Esophagus muscularis mucosa (tissue), 4 donors: ENCODE measurements around the gene BTF3. TPM values are rescaled to one million over a fixed set of nuclear protein-coding genes. Genes with fewer than 3 reads are reported as not detected.

Experiments
- DNase-seq: peaks from one replicate; pipeline ENCODE4 v3.0.0-alpha.2; 2017; ENCODE audit errors: extremely low spot score
- H3K27ac ChIP-seq, 4 donors: fragments of 200-600 bp; sonication (generic); replicated peaks in 1 of 4; 1 replicate in 3 of 4; 2 replicates in 1 of 4; pipeline ENCODE4 v1.5.1; 2016 to 2019; ENCODE audit warnings: mild to moderate bottlenecking in 1 of 4
- H3K27me3 ChIP-seq, 4 donors: fragments of 200-600 bp; sonication (generic); one replicate each; pipeline versions ENCODE4 v1.5.1 to v1.6.0; 2016 to 2019
- H3K36me3 ChIP-seq, 4 donors: fragments of 200-600 bp; sonication (generic); one replicate each; pipeline ENCODE4 v1.5.1; 2016 to 2019
- H3K4me1 ChIP-seq, 4 donors: fragments of 200-600 bp; sonication (generic); one replicate each; pipeline ENCODE4 v1.5.1; 2016 to 2019
- H3K4me3 ChIP-seq, 4 donors: fragments of 200-600 bp; sonication (generic); 1 replicate in 2 of 4; 2 replicates in 2 of 4; pipeline ENCODE4 v1.5.1; 2016 to 2019; ENCODE audit warnings: mild to moderate bottlenecking in 4 of 4, moderate library complexity in 1 of 4
- H3K9me3 ChIP-seq, 4 donors: fragments of 200-600 bp; sonication (generic); 1 replicate in 3 of 4; 2 replicates in 1 of 4; pipeline ENCODE4 v1.5.1; 2016 to 2019
- EP300 ChIP-seq: sonication (generic); formaldehyde crosslinking; IDR thresholded peaks from one replicate; pipeline ENCODE4 v1.6.1; 2017; ENCODE audit warnings: antibody characterized with exemption
- POLR2A ChIP-seq: fragments of 450-650 bp; IDR thresholded peaks from one replicate; pipeline ENCODE4 v1.6.1; 2017; ENCODE audit warnings: antibody characterized with exemption, moderate library complexity, mild to moderate bottlenecking, low read depth
- POLR2AphosphoS5 ChIP-seq, 2 donors: sonication (generic); formaldehyde crosslinking; IDR thresholded peaks; one replicate each; pipeline ENCODE4 v1.6.1; 2017; ENCODE audit warnings: antibody characterized with exemption in 2 of 2
- WGBS: methylation state at CpG from one replicate; pipeline ENCODE4 v1.1.5; 2018; 5-methylcytosine and 5-hydroxymethylcytosine counted together
- intact Hi-C: fragments of 100-400 bp; cut with DNase I; formaldehyde crosslinking; loops from one replicate; pipeline ENCODE4 v1.15.1; 2023
- total RNA-seq, 4 donors: library from RNA; depleted of rRNA; stranded (reverse); fragments of >200 nt; gene quantifications; one replicate each; pipeline versions ENCODE4 v1.1.0 to v1.2.1, GENCODE V29; 2016
- TF ChIP-seq, protein P1 (sequence below), 3 experiments: fragments of 200-600 bp in 2 of 3; fragments of 450-650 bp in 1 of 3; sonication (generic) in 2 of 3; IDR thresholded peaks; one replicate each; pipeline ENCODE4 v1.5.1; 2017 to 2019; ENCODE audit warnings: antibody characterized with exemption in 3 of 3, mild to moderate bottlenecking in 2 of 3, moderate library complexity in 1 of 3

BTF3 gene
- total RNA-seq, 4 donors from 2014 or later = 455 to 574 (median 539) TPM

GRCh38 chr5:73497497-73498056, 665 bp upstream of the BTF3 start:
- 37% methylated on average over 16 of the region's 16 CpGs for WGBS
- TF ChIP-seq POLR2A = no peak
- TF ChIP-seq POLR2AphosphoS5 (IDR thresholded peaks at IDR 0.05) = no peak
- TF ChIP-seq, protein P1, sequence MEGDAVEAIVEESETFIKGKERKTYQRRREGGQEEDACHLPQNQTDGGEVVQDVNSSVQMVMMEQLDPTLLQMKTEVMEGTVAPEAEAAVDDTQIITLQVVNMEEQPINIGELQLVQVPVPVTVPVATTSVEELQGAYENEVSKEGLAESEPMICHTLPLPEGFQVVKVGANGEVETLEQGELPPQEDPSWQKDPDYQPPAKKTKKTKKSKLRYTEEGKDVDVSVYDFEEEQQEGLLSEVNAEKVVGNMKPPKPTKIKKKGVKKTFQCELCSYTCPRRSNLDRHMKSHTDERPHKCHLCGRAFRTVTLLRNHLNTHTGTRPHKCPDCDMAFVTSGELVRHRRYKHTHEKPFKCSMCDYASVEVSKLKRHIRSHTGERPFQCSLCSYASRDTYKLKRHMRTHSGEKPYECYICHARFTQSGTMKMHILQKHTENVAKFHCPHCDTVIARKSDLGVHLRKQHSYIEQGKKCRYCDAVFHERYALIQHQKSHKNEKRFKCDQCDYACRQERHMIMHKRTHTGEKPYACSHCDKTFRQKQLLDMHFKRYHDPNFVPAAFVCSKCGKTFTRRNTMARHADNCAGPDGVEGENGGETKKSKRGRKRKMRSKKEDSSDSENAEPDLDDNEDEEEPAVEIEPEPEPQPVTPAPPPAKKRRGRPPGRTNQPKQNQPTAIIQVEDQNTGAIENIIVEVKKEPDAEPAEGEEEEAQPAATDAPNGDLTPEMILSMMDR (IDR thresholded peaks at IDR 0.05) = no peak
- no peak for TF ChIP-seq EP300
- H3K36me3 ChIP-seq = peaks cover 4 to 25% (median 14%) of the 10 kb centered on the region in 4 donors
- H3K4me3 ChIP-seq = peak overlapping the region; percentile 81 to 99 (median 97)
- intact Hi-C loops = no loop called here
- no peak for DNase-seq
- H3K27ac ChIP-seq = peak overlapping the region; percentile 93 to 98 (median 96)
- peaks cover 29 to 44% (median 41%) of the 10 kb centered on the region in 4 donors for H3K4me1 ChIP-seq
- no peaks in the 10 kb centered on the region for H3K9me3 ChIP-seq
- no peaks in the 10 kb centered on the region for H3K27me3 ChIP-seq

DNA sequence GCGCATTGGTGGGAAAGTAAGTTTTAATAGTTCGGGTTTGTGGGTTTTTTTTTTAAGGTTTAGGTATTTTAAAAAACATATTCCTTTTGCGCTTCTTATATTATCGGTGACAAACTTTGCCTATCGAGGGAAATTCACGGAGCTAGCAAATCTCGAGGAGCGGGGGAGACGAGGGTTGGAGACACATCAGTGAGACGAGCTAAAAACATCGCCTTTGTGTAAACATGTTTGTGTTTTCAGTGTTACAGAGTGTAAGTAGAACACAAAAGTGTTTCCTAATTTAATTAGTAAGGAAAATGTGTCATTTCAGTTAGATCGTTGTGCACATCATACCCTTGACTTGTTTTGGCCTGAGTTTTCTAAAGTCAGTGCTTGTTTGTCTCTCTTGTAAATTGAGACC, 945 bp downstream of the BTF3 start:
- Histone ChIP-seq H3K9me3 (no peaks in the 10 kb centered on the region), H3K27me3 (no peaks in the 10 kb centered on the region), H3K27ac (peak overlapping the region; percentile 93 to 98 (median 96)), H3K4me1 (peaks cover 29 to 44% (median 41%) of the 10 kb centered on the region in 4 donors), H3K36me3 (peaks cover 20 to 41% (median 29%) of the 10 kb centered on the region in 4 donors), H3K4me3 (peak overlapping the region; percentile 81 to 99 (median 97))
- DNase-seq = no peak
- 12% methylated on average over 12 of the region's 12 CpGs for WGBS
- intact Hi-C loops = no loop called here
- TF ChIP-seq, protein P1 (IDR thresholded peaks at IDR 0.05) = no peak
- no peak for TF ChIP-seq EP300
- no peak for TF ChIP-seq POLR2A
- TF ChIP-seq POLR2AphosphoS5 (IDR thresholded peaks at IDR 0.05) = no peak

GRCh38 chr5:73499756-73500155, 1.5 kb downstream of the BTF3 start:
- Histone ChIP-seq H3K4me3 (peak overlapping the region; percentile 81 to 99 (median 97)), H3K36me3 (peaks cover 26 to 46% (median 34%) of the 10 kb centered on the region in 4 donors), H3K9me3 (no peaks in the 10 kb centered on the region), H3K27ac (peak overlapping the region in 1 of 4 donors; percentile 98), H3K4me1 (peaks cover 29 to 44% (median 41%) of the 10 kb centered on the region in 4 donors), H3K27me3 (no peaks in the 10 kb centered on the region)
- no peak for DNase-seq
- intact Hi-C loops = no loop called here
- TF ChIP-seq POLR2A = no peak
- no peak for TF ChIP-seq EP300
- TF ChIP-seq, protein P1 (IDR thresholded peaks at IDR 0.05) = no peak
- no peak for TF ChIP-seq POLR2AphosphoS5 (IDR thresholded peaks at IDR 0.05)
- 85% methylated on average over 2 of the region's 2 CpGs for WGBS

DNA sequence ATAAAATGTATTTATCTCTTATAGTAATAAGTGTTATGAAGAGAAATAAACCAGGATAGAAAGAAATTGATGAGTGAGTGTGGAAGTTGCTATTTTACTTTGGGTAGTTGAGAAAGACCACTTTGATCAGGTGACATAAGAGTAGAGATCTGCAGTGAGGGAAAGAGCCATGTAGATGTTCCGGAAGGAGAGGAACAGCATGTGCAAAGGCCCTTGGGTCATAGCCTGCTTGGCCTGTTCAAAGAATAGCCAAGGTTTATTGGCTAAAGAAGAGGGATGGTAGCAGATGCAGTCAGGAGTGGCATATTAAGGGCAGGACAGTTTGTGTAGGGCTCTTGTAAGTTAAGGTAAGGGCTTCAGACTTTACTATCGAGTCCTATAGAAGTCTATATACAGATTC, 3.2 kb downstream of the BTF3 start:
- intact Hi-C loops = no loop called here
- Histone ChIP-seq H3K27ac (no peak overlapping the region), H3K9me3 (no peaks in the 10 kb centered on the region), H3K4me3 (no peak overlapping the region), H3K4me1 (peaks cover 29 to 44% (median 41%) of the 10 kb centered on the region in 4 donors), H3K36me3 (peaks cover 41 to 63% (median 51%) of the 10 kb centered on the region in 4 donors), H3K27me3 (no peaks in the 10 kb centered on the region)
- TF ChIP-seq, protein P1 (IDR thresholded peaks at IDR 0.05) = no peak
- no peak for TF ChIP-seq POLR2AphosphoS5 (IDR thresholded peaks at IDR 0.05)
- TF ChIP-seq EP300 = no peak
- no peak for TF ChIP-seq POLR2A
- 96% methylated on average over 2 of the region's 2 CpGs for WGBS
- no peak for DNase-seq
